ENCODE results near the gene PALM2AKAP2. TPM values are rescaled to one million over a fixed set of nuclear protein-coding genes. Genes with fewer than 3 reads are reported as not detected.

PALM2AKAP2 gene
- polyA plus RNA-seq, 1 donor from 2014 or later, result 0.41 TPM

DNA sequence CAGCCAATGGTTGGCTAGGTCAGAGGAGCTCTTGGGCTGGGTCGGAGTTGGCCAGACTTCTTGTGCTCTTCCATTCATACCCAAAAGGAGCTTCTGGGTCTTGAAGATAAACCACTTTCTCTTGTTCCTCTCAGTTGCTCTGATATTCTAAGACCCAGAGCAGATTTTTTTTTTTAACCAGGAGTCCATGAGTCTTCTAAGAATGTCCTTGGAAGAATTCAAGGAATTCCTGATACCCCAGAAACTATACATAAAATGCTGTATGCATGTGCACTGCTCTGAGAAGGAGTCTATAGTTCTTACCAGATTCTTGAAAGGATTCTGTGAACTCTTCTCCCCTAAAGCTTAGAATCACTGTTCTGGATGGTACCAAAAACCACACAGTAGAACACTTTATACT lies 9.9 kb upstream of the PALM2AKAP2 start:
- TF ChIP-seq SMC3 (conservative IDR thresholded peaks at IDR 0.05; ENCODE audit: poor library complexity) (no peak), RAD21 (conservative IDR thresholded peaks at IDR 0.05) (no peak), TAF1 (IDR thresholded peaks at IDR 0.05; ENCODE audit: low read depth) (no peak), EP300 (conservative IDR thresholded peaks at IDR 0.05; ENCODE audit: poor library complexity, severe bottlenecking) (no peak), POLR2AphosphoS5 (IDR thresholded peaks at IDR 0.05) (no peak), MXI1 (conservative IDR thresholded peaks at IDR 0.05; ENCODE audit: poor library complexity, severe bottlenecking) (no peak), EZH2 (IDR thresholded peaks at IDR 0.05; ENCODE audit: borderline replicate concordance, insufficient read depth, low read length, poor library complexity, severe bottlenecking) (no peak)
- TF ChIP-seq, protein P1, sequence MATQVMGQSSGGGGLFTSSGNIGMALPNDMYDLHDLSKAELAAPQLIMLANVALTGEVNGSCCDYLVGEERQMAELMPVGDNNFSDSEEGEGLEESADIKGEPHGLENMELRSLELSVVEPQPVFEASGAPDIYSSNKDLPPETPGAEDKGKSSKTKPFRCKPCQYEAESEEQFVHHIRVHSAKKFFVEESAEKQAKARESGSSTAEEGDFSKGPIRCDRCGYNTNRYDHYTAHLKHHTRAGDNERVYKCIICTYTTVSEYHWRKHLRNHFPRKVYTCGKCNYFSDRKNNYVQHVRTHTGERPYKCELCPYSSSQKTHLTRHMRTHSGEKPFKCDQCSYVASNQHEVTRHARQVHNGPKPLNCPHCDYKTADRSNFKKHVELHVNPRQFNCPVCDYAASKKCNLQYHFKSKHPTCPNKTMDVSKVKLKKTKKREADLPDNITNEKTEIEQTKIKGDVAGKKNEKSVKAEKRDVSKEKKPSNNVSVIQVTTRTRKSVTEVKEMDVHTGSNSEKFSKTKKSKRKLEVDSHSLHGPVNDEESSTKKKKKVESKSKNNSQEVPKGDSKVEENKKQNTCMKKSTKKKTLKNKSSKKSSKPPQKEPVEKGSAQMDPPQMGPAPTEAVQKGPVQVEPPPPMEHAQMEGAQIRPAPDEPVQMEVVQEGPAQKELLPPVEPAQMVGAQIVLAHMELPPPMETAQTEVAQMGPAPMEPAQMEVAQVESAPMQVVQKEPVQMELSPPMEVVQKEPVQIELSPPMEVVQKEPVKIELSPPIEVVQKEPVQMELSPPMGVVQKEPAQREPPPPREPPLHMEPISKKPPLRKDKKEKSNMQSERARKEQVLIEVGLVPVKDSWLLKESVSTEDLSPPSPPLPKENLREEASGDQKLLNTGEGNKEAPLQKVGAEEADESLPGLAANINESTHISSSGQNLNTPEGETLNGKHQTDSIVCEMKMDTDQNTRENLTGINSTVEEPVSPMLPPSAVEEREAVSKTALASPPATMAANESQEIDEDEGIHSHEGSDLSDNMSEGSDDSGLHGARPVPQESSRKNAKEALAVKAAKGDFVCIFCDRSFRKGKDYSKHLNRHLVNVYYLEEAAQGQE (IDR thresholded peaks at IDR 0.05; ENCODE audit: borderline replicate concordance), result no peak
- TF ChIP-seq, protein P2, sequence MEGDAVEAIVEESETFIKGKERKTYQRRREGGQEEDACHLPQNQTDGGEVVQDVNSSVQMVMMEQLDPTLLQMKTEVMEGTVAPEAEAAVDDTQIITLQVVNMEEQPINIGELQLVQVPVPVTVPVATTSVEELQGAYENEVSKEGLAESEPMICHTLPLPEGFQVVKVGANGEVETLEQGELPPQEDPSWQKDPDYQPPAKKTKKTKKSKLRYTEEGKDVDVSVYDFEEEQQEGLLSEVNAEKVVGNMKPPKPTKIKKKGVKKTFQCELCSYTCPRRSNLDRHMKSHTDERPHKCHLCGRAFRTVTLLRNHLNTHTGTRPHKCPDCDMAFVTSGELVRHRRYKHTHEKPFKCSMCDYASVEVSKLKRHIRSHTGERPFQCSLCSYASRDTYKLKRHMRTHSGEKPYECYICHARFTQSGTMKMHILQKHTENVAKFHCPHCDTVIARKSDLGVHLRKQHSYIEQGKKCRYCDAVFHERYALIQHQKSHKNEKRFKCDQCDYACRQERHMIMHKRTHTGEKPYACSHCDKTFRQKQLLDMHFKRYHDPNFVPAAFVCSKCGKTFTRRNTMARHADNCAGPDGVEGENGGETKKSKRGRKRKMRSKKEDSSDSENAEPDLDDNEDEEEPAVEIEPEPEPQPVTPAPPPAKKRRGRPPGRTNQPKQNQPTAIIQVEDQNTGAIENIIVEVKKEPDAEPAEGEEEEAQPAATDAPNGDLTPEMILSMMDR (IDR thresholded peaks at IDR 0.05; ENCODE audit: poor library complexity, severe bottlenecking), result no peak
- no peaks in the 10 kb centered on the region for H3K9me3 ChIP-seq (ENCODE audit: low read length)
- no peak overlapping the region for H2AFZ ChIP-seq (ENCODE audit: low read depth, low read length)
- H3K36me3 ChIP-seq (ENCODE audit: insufficient read depth, low read length), result no peaks in the 10 kb centered on the region
- H3K9ac ChIP-seq (ENCODE audit: low read length), result no peak overlapping the region
- no peaks in the 10 kb centered on the region for H4K20me1 ChIP-seq (ENCODE audit: insufficient read depth)
- no peak overlapping the region for H3K27ac ChIP-seq (ENCODE audit: low read length)
- H3K4me2 ChIP-seq (ENCODE audit: low read length), result no peak overlapping the region
- H3K4me3 ChIP-seq (ENCODE audit: low read length), result no peak overlapping the region
- no peaks in the 10 kb centered on the region for H3F3A ChIP-seq (ENCODE audit: insufficient read depth, low read length, poor library complexity, severe bottlenecking)
- no peaks in the 10 kb centered on the region for H3K27me3 ChIP-seq (ENCODE audit: insufficient read depth, low read depth, low read length)
- no peaks in the 10 kb centered on the region for H3K9me2 ChIP-seq (ENCODE audit: insufficient read depth, low read length)
- H3K79me2 ChIP-seq (replicated peaks; ENCODE audit: insufficient read depth, low read length), result no peaks in the 10 kb centered on the region

DNA sequence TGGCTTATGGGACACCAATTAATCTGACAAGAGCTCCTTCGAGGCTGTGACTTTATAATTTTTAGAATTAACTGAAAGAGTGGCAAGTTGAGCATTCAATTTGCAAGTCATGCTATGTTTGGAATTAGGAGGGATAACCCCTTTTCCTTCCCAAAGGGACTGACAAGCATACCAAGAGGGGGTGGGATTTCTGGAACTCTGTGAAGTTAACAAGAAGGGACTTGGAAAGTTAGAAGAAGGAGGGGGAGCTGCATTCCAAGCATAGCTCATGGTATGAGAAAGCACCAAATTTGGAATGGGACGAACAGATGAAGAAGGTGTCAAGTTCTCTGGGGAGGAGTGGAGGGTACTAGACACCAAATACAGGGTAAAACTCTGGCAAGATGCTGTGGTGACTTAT lies 8.9 kb upstream of the PALM2AKAP2 start:
- Histone ChIP-seq H3K36me3 (ENCODE audit: insufficient read depth, low read length) (no peaks in the 10 kb centered on the region), H3K27ac (ENCODE audit: low read length) (no peak overlapping the region), H3K9me3 (ENCODE audit: low read length) (no peaks in the 10 kb centered on the region), H4K20me1 (ENCODE audit: insufficient read depth) (no peaks in the 10 kb centered on the region), H3K9me2 (ENCODE audit: insufficient read depth, low read length) (no peaks in the 10 kb centered on the region), H3K9ac (ENCODE audit: low read length) (no peak overlapping the region), H3K79me2 (replicated peaks; ENCODE audit: insufficient read depth, low read length) (no peaks in the 10 kb centered on the region), H3K4me3 (ENCODE audit: low read length) (no peak overlapping the region), H3K27me3 (ENCODE audit: insufficient read depth, low read depth, low read length) (no peaks in the 10 kb centered on the region), H2AFZ (ENCODE audit: low read depth, low read length) (no peak overlapping the region), H3F3A (ENCODE audit: insufficient read depth, low read length, poor library complexity, severe bottlenecking) (no peaks in the 10 kb centered on the region), H3K4me2 (ENCODE audit: low read length) (no peak overlapping the region)
- no peak for TF ChIP-seq SMC3 (conservative IDR thresholded peaks at IDR 0.05; ENCODE audit: poor library complexity)
- TF ChIP-seq EP300 (conservative IDR thresholded peaks at IDR 0.05; ENCODE audit: poor library complexity, severe bottlenecking), result no peak
- TF ChIP-seq EZH2 (IDR thresholded peaks at IDR 0.05; ENCODE audit: borderline replicate concordance, insufficient read depth, low read length, poor library complexity, severe bottlenecking), result no peak
- no peak for TF ChIP-seq POLR2AphosphoS5 (IDR thresholded peaks at IDR 0.05)

Measured in neural cell (in vitro differentiated cells).